ENCODE data around the gene ACTR1A. TPM values are rescaled to one million over a fixed set of nuclear protein-coding genes. Genes with fewer than 3 reads are reported as not detected.

Gene ACTR1A
- 100 to 1,000 TPM in 1 of 2 donors, 10 to 100 TPM in 1; 91.6 to 114 TPM for total RNA-seq
- polyA plus RNA-seq (2013, experiment 1 of 2): 128 TPM
- 120 TPM for polyA plus RNA-seq (2013, experiment 2 of 2)
- long read RNA-seq, experiment 1, transcript ACTR1A-201 (11 exons, 2,829 nt): major isoform, 18 of 59 reads
- long read RNA-seq, experiment 1, partial matches to known transcripts: 5 of 59 reads
- long read RNA-seq, experiment 1, other reads (novel, unspliced or antisense): 36 of 59 reads
- long read RNA-seq, experiment 2, transcript ACTR1A-201 (11 exons, 2,829 nt): major isoform, 256 of 302 reads
- long read RNA-seq, experiment 2, partial matches to known transcripts: 20 of 302 reads
- long read RNA-seq, experiment 2, other reads (novel, unspliced or antisense): 24 of 302 reads
- long read RNA-seq, experiment 3, transcript ACTR1A-201 (11 exons, 2,829 nt): major isoform, 835 of 914 reads
- long read RNA-seq, experiment 3, partial matches to known transcripts: 8 of 914 reads
- long read RNA-seq, experiment 3, other reads (novel, unspliced or antisense): 70 of 914 reads
- long read RNA-seq, experiment 4, transcript ACTR1A-201 (11 exons, 2,829 nt): major isoform, 168 of 196 reads
- long read RNA-seq, experiment 4, partial matches to known transcripts: 5 of 196 reads
- long read RNA-seq, experiment 4, other reads (novel, unspliced or antisense): 21 of 196 reads

DNA sequence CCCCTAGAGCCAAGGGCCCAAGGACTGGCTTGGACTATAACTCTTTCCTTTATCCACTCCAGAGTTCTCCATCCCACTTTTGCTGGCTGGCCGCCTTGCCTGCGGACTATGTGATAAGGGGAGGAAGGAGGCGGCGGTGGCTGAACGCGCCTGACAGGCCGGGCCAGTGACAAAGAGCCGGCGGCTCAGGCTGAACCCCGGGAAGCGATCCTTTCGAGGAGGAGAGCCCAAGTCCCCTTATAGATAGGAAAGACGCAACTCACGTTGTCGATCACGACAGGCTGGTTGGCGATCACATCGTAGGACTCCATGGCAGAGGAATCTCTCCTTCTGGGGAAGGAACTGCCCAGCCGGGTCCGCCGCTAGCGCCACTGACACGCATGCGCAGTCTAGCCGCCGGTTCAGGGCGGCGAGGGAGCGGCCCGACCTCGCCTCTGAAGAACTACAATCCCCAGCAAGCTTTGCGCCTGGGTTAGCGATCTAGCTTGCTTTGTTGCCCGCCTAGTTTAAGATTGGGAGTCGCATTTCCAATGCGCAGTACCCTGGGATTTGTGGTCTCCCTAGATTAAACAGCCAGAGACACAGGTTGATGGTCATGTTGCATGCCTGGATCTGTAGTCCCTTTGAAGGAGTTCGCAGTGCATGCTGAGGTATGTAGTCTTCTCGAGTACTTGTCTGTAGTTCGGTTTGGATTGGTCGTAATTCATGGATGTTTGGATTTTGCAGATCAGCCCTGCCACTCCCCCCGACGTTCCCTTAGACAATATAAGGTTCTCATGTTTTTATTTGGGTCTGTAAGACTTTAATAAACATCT lies at the start of gene ACTR1A:
ACTR1A (minus strand) TSS at position 376 of the 815 bp plus-strand sequence; CDS start at position 311, 65 bp downstream.
- H3K27me3 Mint-ChIP-seq (ENCODE audit: insufficient read depth): peaks cover 12% of the 10 kb centered on the region
- H3K27ac ChIP-seq (ENCODE audit: low read depth, low read length): peak within 1 kb of the TSS; percentile 94

DNA sequence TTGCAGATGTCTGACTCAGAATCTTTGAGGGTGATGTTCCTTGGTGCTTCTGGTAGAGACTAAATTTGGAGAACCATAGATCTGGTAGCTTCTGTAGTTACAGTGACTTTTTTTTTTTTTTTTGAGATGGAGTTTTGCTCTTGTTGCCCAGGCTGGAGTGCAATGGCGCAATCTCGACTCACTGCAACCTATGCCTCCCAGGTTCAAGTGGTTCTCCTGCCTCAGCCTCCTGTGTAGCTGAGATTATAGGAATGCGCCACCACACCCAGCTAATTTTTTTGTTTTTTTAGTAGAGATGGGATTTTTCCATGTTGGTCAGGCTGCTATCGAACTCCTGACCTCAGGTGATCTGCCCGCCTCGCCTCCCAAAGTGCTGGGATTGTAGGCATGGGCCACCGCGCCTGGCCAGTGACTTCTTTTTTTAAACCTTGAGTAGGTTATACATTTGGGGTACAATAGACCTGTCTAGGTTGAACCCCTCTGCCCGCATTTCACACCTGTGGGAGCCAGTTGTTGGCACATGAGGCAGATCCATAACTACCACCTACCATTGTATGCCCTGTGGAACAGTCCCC lies 48.2 kb upstream of the ACTR1A start:
- Mint-ChIP-seq H3K9me3 (no peaks in the 10 kb centered on the region), H3K27me3 (ENCODE audit: insufficient read depth) (no peaks in the 10 kb centered on the region), H3K4me1 (no peaks in the 10 kb centered on the region), H3K4me3 (no peak overlapping the region), H3K27ac (no peak overlapping the region), H3K36me3 (ENCODE audit: low read depth) (peaks cover 37% of the 10 kb centered on the region)
- TF ChIP-seq, protein P1, sequence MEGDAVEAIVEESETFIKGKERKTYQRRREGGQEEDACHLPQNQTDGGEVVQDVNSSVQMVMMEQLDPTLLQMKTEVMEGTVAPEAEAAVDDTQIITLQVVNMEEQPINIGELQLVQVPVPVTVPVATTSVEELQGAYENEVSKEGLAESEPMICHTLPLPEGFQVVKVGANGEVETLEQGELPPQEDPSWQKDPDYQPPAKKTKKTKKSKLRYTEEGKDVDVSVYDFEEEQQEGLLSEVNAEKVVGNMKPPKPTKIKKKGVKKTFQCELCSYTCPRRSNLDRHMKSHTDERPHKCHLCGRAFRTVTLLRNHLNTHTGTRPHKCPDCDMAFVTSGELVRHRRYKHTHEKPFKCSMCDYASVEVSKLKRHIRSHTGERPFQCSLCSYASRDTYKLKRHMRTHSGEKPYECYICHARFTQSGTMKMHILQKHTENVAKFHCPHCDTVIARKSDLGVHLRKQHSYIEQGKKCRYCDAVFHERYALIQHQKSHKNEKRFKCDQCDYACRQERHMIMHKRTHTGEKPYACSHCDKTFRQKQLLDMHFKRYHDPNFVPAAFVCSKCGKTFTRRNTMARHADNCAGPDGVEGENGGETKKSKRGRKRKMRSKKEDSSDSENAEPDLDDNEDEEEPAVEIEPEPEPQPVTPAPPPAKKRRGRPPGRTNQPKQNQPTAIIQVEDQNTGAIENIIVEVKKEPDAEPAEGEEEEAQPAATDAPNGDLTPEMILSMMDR (conservative IDR thresholded peaks at IDR 0.05): no peak
- Histone ChIP-seq H3K27ac (ENCODE audit: low read depth, low read length) (no peak overlapping the region), H3K4me3 (ENCODE audit: low read length) (no peak overlapping the region), H3K9me3 (ENCODE audit: control insufficient read depth, low read length) (no peaks in the 10 kb centered on the region), H3K27me3 (ENCODE audit: control insufficient read depth, insufficient read depth, low read length, poor library complexity, severe bottlenecking) (no peaks in the 10 kb centered on the region), H3K36me3 (ENCODE audit: control insufficient read depth, insufficient read depth, low read length) (peaks cover 20% of the 10 kb centered on the region), H3K9ac (ENCODE audit: extremely low read depth, low read length, poor library complexity, severe bottlenecking) (no peak overlapping the region), H3K4me1 (ENCODE audit: control insufficient read depth, insufficient read depth, low read length) (no peaks in the 10 kb centered on the region)
- DNase-seq: no peak
- WGBS, 2 experiments (ENCODE audit: insufficient coverage in 1 of 2, insufficient read length in 1 of 2): 95 to 96% methylated on average over 4 to 9 of the region's 9 CpGs

More for the DNA sequence above, at the start of gene ACTR1A:
- Histone ChIP-seq H3K9ac (ENCODE audit: extremely low read depth, low read length, poor library complexity, severe bottlenecking) (peak within 1 kb of the TSS; percentile 82), H3K36me3 (ENCODE audit: control insufficient read depth, insufficient read depth, low read length) (peaks cover 10% of the 10 kb centered on the region), H3K4me1 (ENCODE audit: control insufficient read depth, insufficient read depth, low read length) (peaks cover 11% of the 10 kb centered on the region), H3K4me3 (ENCODE audit: low read length) (peak within 1 kb of the TSS; percentile 99), H3K27me3 (ENCODE audit: control insufficient read depth, insufficient read depth, low read length, poor library complexity, severe bottlenecking) (no peaks in the 10 kb centered on the region), H3K9me3 (ENCODE audit: control insufficient read depth, low read length) (no peaks in the 10 kb centered on the region)
- 0 to 1% methylated on average over 16 to 39 of the region's 42 CpGs for WGBS, 2 experiments (ENCODE audit: insufficient coverage in 1 of 2, insufficient read length in 1 of 2)
- Mint-ChIP-seq H3K36me3 (ENCODE audit: low read depth) (peaks cover 7% of the 10 kb centered on the region), H3K4me3 (no peak within 1 kb of the TSS), H3K27ac (no peak within 1 kb of the TSS), H3K4me1 (peaks cover 18% of the 10 kb centered on the region), H3K9me3 (no peaks in the 10 kb centered on the region)
- DNase-seq: peak; percentile 98
- TF ChIP-seq, protein P1 (conservative IDR thresholded peaks at IDR 0.05): no peak

DNA sequence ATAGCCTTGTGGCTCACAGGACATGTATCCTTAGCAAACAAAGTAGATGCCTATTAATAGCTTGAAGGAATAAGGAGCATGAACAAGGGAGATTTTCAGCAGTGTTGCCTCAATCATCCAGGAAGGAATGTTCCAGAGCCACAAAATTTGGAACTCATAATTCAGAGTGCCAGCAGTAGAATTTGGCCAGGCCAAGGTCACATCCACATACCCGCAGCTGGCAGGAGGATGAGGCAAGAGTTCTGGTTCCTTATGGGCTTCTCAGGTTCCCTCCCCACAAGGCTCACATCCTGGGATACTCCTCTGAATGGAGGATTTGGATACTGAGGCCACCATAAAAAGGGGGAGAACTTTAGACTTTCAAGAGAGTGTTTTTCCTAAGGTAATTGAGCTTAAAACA lies 47.0 kb upstream of the ACTR1A start:
- Mint-ChIP-seq H3K36me3 (ENCODE audit: low read depth) (peaks cover 37% of the 10 kb centered on the region), H3K4me1 (no peaks in the 10 kb centered on the region), H3K9me3 (no peaks in the 10 kb centered on the region), H3K27ac (no peak overlapping the region), H3K27me3 (ENCODE audit: insufficient read depth) (no peaks in the 10 kb centered on the region), H3K4me3 (no peak overlapping the region)
- H3K36me3 ChIP-seq (ENCODE audit: control insufficient read depth, insufficient read depth, low read length): peaks cover 20% of the 10 kb centered on the region
- no peaks in the 10 kb centered on the region for H3K27me3 ChIP-seq (ENCODE audit: control insufficient read depth, insufficient read depth, low read length, poor library complexity, severe bottlenecking)
- H3K4me1 ChIP-seq (ENCODE audit: control insufficient read depth, insufficient read depth, low read length): no peaks in the 10 kb centered on the region
- H3K4me3 ChIP-seq (ENCODE audit: low read length): no peak overlapping the region
- TF ChIP-seq, protein P1 (conservative IDR thresholded peaks at IDR 0.05): no peak
- no peak overlapping the region for H3K9ac ChIP-seq (ENCODE audit: extremely low read depth, low read length, poor library complexity, severe bottlenecking)
- WGBS, 2 experiments (ENCODE audit: insufficient coverage in 1 of 2, insufficient read length in 1 of 2): 100% methylated on average over 1 of the region's 1 CpG
- H3K27ac ChIP-seq (ENCODE audit: low read depth, low read length): no peak overlapping the region
- no peak for DNase-seq
- no peaks in the 10 kb centered on the region for H3K9me3 ChIP-seq (ENCODE audit: control insufficient read depth, low read length)

Measured in endodermal cell (in vitro differentiated cells).